Medulla oblongata (tissue), 1 donor: Measurements from ENCODE around the gene KCMF1.
A peak's percentile ranks its signal among the peaks of the same experiment; 100 is the strongest.

Source experiments
- DNase-seq: peaks from one replicate; pipeline ENCODE4 v3.0.0-alpha.2; 2015; ENCODE audit errors: extremely low spot score

Gene KCMF1

GRCh38 chr2:85022232-85022631, 51.3 kb downstream of the KCMF1 start:
- no peak for DNase-seq

- no peak for DNase-seq
Observed at GRCh38 chr2:85024372-85025047, 53.5 kb downstream of the KCMF1 start.

GRCh38 chr2:85032621-85033020, 61.7 kb downstream of the KCMF1 start:
- no peak for DNase-seq

GRCh38 chr2:85033388-85033787, 62.4 kb downstream of the KCMF1 start:
- DNase-seq = no peak

- DNase-seq = no peak
Observed at GRCh38 chr2:85034158-85034557, 63.2 kb downstream of the KCMF1 start.

- DNase-seq = no peak
Observed at GRCh38 chr2:85037622-85038021, 66.7 kb downstream of the KCMF1 start.

- DNase-seq = no peak
Observed at GRCh38 chr2:85042330-85042729, 71.4 kb downstream of the KCMF1 start.

- DNase-seq = no peak
Observed at GRCh38 chr2:85048534-85048933, 77.6 kb downstream of the KCMF1 start.

- DNase-seq = no peak
Observed at GRCh38 chr2:85049236-85049635, 78.3 kb downstream of the KCMF1 start.

GRCh38 chr2:85053802-85054201, 82.8 kb downstream of the KCMF1 start:
- no peak for DNase-seq

GRCh38 chr2:85057226-85057962, 86.4 kb downstream of the KCMF1 start:
- DNase-seq = no peak

- DNase-seq = no peak
Observed at GRCh38 chr2:85061896-85062295, 90.9 kb downstream of the KCMF1 start.

GRCh38 chr2:85062565-85062964, 91.6 kb downstream of the KCMF1 start:
- DNase-seq = no peak

GRCh38 chr2:85063981-85064599, 93.1 kb downstream of the KCMF1 start:
- no peak for DNase-seq

GRCh38 chr2:85064927-85065577, 94.1 kb downstream of the KCMF1 start:
- DNase-seq = no peak

GRCh38 chr2:85066006-85066740, 95.2 kb downstream of the KCMF1 start:
- DNase-seq = no peak

GRCh38 chr2:85066874-85067351, 96.0 kb downstream of the KCMF1 start:
- DNase-seq = peak; percentile 82

GRCh38 chr2:85071096-85071495, 100.1 kb downstream of the KCMF1 start:
- no peak for DNase-seq

GRCh38 chr2:85073033-85073432, 102.1 kb downstream of the KCMF1 start:
- DNase-seq = no peak

- DNase-seq = no peak
Observed at GRCh38 chr2:85076618-85077274, 105.8 kb downstream of the KCMF1 start.

- no peak for DNase-seq
Observed at GRCh38 chr2:85077859-85078419, 107.0 kb downstream of the KCMF1 start.
